ENCODE data around the gene CAMTA1.

Gene CAMTA1

DNA sequence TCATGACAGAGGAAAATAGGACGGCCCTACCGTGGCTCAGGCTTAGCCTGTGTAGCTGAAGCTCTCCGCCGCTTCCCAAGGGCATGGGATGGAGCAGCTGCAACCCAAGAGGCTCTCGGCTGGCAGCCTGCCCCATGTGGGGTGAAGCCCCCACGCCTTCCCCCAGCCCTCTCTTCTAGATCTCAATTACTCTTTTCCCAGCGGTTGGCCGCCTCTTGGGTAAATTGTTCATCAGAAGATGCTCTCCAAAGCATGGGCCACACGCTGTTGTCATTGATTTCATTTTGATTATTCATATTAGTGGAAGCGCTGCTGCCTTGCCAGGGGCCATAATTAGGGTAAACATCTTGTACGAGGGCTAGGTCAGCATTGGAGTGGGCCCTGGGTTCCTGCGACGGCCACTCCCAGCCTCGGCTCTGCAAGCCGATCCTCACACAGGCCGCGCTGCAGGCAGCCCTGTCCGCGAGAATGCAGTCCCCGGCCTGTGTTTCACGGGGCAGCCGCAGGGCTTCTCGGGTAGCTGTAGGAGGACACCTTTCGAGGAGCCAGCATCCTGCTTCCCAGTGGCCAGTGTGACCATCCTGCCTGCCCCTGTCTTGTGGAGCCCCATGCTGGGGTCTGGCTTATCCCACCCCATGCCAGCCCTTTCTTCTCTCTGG, 871.4 kb downstream of the CAMTA1 start:
- DNase-seq (ENCODE audit: low spot score), result no peak

DNA sequence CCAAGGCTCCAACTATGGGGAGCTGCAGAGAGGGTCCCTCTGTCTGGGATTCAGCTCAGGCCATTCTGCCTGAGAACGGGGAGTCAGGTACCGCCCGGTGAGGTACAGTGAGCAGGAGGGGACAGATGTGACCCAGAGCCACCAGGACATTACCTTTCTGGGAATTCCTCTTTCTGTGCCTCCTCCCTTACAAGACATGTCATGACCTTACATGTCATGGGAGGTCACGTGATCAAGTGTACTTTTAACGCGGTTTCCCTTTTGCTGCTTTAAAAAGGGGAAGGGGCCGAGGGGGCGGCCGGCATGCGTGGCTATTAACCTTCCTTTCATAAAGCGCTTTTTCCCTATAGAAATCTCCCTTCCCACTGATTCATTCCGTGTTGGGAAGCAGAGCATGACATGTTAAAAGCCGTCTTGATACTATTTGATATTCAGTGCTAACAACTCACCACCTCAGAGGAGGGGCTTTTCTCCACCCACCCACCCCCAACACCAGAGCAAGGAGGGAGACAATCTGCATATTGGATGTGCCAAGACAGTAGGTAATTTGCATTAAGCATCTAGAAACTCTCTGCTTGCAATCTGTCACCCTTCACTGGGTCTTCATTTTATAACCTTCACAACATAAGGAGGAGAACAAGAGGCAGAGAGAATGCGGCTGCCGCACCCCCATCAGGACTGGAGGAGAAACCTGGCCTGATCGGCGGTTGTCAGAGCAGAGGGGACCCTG, 872.2 kb downstream of the CAMTA1 start:
- DNase-seq (ENCODE audit: low spot score), result no peak

DNA sequence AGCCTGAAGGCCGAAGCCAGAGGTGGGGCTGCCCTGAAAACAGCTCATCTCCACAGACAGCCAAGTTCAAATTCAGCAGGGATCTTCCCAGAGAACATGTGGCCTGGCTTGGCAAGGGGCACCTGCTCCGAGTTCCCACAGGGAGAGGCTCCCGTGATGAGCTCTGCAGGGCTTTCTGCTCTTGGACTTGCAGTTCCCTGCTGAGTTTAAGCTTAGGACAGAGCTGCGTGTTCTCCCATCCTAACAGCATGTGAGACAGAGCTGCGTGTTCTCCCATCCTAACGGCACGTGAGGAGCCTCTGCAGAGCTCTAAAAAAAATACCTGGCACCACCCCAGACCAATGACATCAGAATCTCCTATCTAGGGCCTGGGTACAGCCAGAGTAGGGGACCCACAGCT, 872.8 kb downstream of the CAMTA1 start:
- DNase-seq (ENCODE audit: low spot score), result no peak

DNA sequence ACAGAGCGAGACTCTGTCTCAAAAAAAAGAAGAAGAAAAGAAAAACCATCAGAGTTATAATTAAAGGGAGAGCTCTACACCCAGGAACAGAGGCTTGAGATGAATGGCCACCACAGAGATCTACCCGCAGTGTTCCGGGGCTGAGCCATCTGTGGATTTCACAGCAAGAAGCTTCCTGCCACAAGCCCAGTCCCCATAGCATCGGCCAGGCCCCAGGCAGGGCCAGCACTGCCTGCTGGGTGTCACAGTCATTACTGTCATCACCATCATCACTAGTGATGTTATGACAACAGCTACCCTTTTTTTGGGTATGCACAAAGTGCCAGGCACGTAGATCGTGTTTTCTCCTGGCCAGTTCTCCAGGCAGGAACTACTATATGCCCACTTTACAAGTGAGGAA, 874.3 kb downstream of the CAMTA1 start:
- no peak for DNase-seq (ENCODE audit: low spot score)

DNA sequence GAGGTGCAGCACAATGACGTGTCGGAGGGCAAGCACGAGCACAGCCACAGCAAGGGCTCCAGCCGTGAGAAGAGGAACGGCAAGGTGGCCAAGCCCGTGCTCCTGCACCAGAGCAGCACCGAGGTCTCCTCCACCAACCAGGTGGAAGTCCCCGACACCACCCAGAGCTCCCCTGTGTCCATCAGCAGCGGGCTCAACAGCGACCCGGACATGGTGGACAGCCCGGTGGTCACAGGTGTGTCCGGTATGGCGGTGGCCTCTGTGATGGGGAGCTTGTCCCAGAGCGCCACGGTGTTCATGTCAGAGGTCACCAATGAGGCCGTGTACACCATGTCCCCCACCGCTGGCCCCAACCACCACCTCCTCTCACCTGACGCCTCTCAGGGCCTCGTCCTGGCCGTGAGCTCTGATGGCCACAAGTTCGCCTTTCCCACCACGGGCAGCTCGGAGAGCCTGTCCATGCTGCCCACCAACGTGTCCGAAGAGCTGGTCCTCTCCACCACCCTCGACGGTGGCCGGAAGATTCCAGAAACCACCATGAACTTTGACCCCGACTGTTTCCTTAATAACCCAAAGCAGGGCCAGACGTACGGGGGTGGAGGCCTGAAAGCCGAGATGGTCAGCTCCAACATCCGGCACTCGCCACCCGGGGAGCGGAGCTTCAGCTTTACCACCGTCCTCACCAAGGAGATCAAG, 878.3 kb downstream of the CAMTA1 start:
- DNase-seq (ENCODE audit: low spot score), result no peak

DNA sequence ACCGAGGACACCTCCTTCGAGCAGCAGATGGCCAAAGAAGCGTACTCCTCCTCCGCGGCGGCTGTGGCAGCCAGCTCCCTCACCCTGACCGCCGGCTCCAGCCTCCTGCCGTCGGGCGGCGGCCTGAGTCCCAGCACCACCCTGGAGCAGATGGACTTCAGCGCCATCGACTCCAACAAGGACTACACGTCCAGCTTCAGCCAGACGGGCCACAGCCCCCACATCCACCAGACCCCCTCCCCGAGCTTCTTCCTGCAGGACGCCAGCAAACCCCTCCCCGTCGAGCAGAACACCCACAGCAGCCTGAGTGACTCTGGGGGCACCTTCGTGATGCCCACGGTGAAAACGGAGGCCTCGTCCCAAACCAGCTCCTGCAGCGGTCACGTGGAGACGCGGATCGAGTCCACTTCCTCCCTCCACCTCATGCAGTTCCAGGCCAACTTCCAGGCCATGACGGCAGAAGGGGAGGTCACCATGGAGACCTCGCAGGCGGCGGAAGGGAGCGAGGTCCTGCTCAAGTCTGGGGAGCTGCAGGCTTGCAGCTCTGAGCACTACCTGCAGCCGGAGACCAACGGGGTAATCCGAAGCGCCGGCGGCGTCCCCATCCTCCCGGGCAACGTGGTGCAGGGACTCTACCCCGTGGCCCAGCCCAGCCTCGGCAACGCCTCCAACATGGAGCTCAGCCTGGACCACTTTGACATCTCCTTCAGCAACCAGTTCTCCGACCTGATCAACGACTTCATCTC, 879.1 kb downstream of the CAMTA1 start:
- no peak for DNase-seq (ENCODE audit: low spot score)

DNA sequence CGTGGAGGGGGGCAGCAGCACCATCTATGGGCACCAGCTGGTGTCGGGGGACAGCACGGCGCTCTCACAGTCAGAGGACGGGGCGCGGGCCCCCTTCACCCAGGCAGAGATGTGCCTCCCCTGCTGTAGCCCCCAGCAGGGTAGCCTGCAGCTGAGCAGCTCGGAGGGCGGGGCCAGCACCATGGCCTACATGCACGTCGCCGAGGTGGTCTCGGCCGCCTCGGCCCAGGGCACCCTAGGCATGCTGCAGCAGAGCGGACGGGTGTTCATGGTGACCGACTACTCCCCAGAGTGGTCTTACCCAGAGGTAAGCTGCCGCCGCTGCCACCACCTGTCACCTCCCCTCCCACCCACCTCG, 879.6 kb downstream of the CAMTA1 start:
- DNase-seq (ENCODE audit: low spot score), result no peak

DNA sequence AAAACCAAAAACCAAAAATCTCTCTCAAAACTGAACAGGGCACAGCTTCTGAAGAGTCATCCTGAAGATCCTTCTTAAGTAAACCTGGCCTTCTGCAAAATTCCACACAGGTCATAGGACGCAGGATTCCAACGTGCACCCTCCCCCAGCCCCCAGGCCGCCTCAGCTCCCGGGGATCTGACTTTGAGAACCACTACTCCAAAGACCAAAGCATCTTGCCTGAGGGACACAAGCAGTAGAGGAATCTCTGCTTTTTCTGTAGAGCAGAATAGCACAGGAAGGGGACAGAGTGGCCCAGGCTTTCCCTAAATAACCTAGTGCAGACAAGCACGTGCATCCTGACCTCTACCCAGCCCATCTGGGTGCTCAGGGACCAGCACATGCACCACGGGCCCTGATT, 881.0 kb downstream of the CAMTA1 start:
- no peak for DNase-seq (ENCODE audit: low spot score)

DNA sequence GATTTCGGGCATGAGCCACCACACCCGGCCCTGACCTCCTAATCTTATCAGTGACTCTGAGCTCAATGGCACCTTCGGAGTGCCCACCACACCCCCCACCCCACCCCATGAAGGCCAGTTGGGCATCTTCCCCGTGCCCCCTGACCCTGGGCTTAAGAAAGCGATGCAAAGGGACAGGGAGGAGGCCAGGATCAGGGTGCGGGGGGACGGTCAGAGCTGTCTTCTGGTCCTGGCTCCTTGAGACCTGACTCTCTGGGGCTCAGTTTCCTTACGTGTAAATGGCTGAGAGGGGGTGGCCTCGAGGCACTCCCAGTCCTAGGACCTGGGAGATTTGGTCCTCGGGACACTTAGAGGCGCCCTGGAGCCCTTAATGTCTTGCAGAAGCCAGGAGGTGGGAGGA, 881.9 kb downstream of the CAMTA1 start:
- no peak for DNase-seq (ENCODE audit: low spot score)

DNA sequence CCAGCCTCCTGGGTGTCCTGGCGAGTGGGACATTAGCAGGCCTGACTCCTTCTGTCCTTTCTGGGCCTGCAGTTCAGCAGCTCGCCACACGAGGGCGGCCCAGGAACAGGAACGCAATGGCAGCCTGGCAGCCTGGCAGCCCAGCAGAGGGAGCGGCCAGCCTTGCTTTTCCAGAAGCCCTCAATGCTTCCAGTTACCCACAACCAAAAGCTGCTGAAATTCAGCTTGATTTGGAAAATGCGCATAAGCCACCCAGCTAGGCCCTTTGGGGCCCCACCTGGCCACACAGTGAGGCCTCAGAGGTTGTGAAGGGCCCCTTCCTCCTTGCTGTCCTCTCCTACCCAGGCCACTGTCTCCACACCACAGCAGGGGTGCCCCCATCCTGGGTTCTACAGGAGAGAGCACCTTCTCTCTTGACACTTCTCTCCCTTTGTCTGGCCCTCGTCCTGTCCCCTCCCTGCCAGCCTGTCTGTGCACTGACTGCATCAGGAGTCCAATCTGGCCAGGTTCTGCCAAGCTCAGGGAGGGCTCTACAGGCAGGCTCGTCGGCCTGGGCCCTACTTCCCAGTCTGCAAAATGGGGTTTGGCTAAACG, 882.5 kb downstream of the CAMTA1 start:
- DNase-seq (ENCODE audit: low spot score), result peak; percentile 91

DNA sequence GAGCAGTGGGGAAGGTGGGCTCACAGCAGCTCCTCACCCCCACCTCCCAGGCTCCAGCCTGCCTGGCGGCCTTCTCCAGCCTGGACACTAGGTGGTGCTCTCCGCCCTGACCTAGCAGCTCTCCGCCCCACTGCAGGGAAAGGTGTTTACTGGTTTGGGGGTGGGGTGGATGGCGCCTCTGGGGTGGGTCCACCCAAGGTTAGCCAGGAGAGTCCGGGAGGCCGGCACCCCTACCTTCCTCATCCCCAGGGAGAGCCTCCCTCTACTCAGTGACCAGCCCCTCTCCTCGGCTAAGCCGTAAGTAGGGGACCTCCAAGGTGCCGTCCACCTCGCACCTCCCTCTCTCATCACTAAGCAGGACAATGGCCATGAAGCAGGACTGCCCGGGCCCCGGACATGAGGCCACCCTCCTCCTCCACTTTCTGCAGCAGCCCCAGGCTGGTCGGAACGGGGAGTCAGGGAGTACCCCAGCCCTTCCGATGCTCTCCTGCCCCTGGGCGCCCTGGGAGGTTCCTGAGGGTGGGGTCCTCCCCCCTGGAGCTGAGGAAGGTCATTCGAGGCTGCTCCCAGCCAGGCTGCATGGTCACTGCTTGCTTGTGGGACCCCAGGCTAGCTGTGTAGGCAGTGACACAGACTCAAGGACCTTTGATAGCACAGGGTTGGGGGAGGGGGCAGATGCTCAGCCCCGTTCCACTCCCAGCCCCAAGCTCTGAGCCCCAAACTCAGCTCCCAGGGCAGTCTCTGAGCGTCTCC, 884.5 kb downstream of the CAMTA1 start:
- no peak for DNase-seq (ENCODE audit: low spot score)

DNA sequence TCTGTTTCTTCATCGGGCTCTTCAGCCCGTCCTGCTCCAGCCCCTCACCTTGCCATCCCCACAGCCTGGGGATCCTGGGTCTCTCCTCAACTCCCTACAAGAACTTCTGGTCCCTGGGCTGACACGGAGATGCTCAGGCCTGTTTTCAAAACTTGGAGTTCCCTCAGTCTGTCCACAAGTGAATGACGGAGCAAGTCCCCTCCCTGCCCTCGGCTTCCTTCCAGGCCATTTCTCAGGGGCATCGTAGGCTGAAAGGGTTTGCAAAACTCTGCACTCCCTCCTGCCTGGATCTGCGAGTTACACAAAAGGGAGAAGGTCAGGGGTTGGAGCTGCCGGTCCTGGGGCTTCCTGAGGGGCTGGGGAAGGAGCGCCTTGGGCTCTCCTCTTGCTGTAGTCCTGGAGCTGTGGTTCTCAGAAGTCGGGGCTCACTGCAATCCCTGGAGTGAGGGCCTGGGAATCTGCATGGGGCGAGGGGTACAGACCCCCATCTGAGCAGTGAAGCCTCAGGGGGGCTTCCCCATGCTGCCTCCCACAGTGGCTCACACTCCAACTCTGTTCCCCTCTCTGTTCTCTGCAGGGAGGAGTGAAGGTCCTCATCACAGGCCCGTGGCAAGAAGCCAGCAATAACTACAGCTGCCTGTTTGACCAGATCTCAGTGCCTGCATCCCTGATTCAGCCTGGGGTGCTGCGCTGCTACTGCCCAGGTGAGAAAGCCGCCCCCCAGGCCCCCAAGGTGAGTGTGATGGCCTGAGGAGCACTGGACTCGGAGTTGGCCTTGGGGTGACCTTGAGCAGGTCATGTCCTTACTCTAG, 885.3 kb downstream of the CAMTA1 start:
- no peak for DNase-seq (ENCODE audit: low spot score)

DNA sequence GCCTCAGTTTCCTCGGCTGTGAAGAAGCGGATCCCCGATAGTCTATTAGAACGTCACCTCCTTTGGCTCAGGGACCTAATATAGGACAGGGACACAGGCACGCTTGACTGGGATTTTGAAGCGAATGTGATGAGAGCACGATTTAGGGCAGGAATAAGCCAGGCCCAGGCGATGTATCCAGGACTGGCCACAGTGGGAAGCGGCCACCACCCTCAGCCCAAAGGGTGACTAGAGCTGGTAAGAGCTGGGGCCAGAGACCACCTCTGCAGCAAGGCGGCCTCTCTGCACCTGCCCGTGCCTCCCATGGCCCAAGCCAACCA, 885.9 kb downstream of the CAMTA1 start:
- no peak for DNase-seq (ENCODE audit: low spot score)

DNA sequence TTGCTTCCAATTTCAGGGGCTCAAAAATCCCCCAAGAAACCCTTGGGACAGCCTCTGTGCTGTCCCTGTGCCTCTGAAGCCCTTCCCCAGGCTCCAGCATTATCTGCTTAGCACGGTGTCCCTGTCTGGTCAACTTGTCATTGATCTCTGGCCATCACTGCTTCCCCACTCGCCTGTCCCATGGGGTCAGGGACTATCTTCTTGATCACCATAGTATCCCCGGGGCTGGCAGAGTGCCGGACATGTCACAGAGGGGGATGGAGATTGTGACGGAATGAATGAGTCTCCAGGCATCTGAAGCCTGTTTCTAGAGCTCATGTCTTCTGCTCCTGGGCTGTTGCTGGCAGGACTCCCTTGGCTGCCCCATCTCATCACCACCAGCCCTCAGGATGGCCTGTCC, 886.4 kb downstream of the CAMTA1 start:
- DNase-seq (ENCODE audit: low spot score), result no peak

DNA sequence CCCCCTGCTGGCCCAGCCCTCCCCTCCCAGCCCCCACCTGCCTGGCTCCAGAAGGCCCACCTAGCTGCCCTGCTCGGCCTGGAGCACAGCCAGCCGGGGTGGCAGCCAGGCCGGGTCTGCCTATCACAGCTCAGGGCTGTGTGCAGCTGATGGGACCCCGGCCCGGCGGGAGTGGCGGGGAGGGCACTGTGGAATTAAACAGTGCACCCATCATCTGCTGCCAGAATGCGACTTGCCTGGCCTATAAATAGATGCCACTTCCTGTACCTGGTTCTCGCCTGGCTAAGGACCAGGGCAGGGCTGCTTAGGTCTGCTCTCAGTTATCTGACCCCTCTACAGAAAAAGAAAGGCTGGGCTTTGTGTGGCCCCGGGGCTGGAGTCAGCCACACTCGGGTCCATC, 887.6 kb downstream of the CAMTA1 start:
- no peak for DNase-seq (ENCODE audit: low spot score)

DNA sequence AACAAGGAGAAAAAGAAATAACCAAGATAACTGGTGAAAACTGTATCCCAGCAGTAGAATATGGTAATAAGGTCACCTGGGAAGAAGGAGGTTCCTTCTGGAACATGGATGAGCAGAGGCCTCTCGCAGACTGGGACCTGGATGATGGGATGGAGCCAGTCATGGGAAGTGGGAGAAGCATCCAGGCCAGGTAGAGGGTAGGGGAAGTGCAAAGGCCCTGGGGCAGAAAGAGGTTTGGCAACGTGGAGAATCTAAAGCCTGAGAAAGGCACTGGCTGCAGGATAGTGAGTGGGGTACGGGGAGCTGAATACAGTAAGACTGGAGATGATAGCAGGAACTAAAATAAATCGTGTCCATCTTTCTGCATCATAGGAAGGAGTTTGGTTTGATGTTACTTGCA, 889.7 kb downstream of the CAMTA1 start:
- DNase-seq (ENCODE audit: low spot score), result no peak

DNA sequence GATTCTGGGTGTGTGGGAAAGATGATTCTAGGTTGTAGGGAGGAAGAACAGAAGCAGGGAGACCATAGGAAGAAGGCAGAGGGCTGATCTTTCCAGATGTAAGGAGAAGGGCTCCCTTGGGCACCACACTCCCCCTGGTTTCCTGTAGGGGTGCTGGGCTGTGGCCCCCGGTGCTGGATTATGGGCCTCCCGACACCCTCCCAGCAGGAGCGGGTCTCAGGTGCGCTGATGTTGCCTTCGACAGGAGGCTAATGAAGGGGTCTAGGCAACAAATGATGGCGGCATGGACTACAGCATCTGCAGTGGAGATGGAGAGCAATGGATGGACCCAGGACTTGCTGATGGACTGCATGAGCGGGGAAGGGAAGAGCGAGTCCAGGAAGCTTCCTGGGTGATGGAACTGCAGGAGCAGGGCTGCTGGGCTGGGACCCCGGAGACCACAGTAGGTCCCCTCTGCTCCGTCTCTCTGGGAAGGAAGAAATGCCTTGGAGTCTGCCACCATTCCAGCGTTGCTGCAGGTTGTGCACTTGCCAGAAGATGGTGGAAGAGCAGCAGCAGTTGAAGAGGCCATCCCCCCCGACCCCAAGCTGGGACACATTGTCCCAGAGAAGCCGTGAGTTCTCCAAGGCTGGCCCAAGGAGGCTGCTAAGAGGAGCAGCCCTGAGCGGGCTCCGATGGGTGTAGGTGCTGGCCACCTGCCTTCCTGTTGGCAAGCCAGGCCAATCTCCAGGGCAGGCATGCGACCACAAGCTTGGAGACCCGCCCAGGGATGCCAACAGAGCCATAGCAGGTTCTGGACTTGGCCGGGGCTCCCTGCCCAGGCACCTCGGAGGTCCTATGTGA, 890.4 kb downstream of the CAMTA1 start:
- no peak for DNase-seq (ENCODE audit: low spot score)

DNA sequence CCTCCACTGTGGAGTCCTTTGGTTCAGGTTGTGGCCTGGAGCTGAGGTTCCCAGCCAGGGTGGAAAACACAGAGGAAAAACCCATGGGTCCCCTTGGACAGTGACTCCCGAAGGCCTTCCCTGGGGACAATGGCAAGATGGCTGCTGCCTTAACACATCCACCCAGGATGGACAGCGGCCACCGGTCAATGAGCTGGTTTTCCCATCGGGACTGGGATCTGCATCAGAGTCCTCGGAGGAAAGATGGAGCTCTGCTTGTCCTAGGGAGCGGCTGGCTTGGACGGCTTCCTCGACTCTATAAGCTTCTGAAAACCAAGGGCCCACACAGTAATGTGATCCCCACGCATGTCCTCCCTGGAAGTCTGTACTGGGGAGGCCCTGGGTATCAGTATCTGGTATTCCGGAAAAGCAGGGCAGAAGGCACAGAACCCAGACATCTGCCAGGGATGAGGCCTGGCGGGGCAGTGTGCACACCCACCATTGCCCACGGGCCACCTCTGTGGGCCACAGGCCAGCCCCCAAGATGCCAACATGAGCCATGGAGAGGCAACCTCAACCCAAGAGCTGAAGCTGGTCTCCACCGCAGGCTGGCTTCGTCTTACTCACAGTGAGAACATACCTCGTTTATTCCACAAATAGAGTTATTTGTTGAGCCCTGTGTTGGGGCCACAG, 891.2 kb downstream of the CAMTA1 start:
- DNase-seq (ENCODE audit: low spot score), result no peak

DNA sequence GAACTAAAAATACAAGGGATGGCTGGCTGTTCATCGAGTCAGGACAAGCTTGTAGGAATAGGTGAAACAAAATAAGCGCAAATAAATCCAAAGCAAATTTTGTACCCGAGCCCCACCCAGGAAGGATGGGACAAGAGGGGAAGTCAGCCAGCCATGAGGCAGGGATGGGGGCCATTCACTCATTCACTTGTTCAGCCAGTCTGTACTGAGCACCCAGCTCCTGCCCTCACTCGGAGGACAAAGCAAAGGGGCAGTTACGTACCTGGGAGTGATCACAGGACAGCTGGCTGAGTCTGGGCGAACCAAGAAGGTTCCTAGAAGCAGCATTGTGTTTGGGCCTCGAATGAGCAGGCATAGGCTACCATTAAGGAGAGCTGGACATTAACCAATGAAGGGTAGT, 891.9 kb downstream of the CAMTA1 start:
- no peak for DNase-seq (ENCODE audit: low spot score)

Measured in left forelimb (tissue), 1 donor.